HepG2 (cell line): ENCODE results near the gene TTC5. TPM values are rescaled to one million over a fixed set of nuclear protein-coding genes. Genes with fewer than 3 reads are reported as not detected.

Experiments used
- CEBPZ ChIP-seq: IDR thresholded peaks from 2 replicates; pipeline ENCODE4 v1.6.1; 2012; ENCODE audit warnings: low read length, improper control_type of control experiment
- IKZF4 ChIP-seq: sonication (generic); formaldehyde crosslinking; IDR thresholded peaks from 2 replicates; pipeline ENCODE4 v1.5.1; 2020; ENCODE audit warnings: borderline replicate concordance, mild to moderate bottlenecking, low read depth, missing genetic modification reagents; ENCODE audit errors: not compliant biosample characterization
- IRF2 ChIP-seq: IDR thresholded peaks from 2 replicates; pipeline ENCODE4 v1.6.1; 2018; ENCODE audit warnings: missing genetic modification reagents, missing compliant biosample characterization
- IRF9 ChIP-seq: sonication (generic); formaldehyde crosslinking; IDR thresholded peaks from 2 replicates; pipeline ENCODE4 v1.8.0; 2022; ENCODE audit warnings: missing genetic modification reagents, mild to moderate bottlenecking, borderline replicate concordance
- KAT7 ChIP-seq: IDR thresholded peaks from 2 replicates; pipeline ENCODE4 v1.6.1; 2018; ENCODE audit warnings: borderline replicate concordance, missing compliant biosample characterization
- SOX6 ChIP-seq, 2 experiments: fragments of 450-650 bp in 1 of 2; sonication (generic) in 1 of 2; formaldehyde crosslinking in 1 of 2; IDR thresholded peaks; 2 replicates each; pipeline versions ENCODE4 v1.4.0 to v1.6.1; 2017 to 2020; ENCODE audit warnings: antibody characterized with exemption in 1 of 2, mild to moderate bottlenecking in 1 of 2, missing genetic modification reagents in 1 of 2
- ZBTB10 ChIP-seq: sonication (generic); formaldehyde crosslinking; IDR thresholded peaks from 2 replicates; pipeline ENCODE4 v1.4.0; 2020; ENCODE audit warnings: missing genetic modification reagents, borderline replicate concordance
- ZKSCAN8 ChIP-seq: IDR thresholded peaks from 2 replicates; pipeline ENCODE4 v1.6.1; 2016; ENCODE audit warnings: borderline replicate concordance, missing genetic modification reagents, missing compliant biosample characterization
- ZNF563 ChIP-seq: sonication (generic); formaldehyde crosslinking; IDR thresholded peaks from 2 replicates; pipeline ENCODE4 v1.8.0; 2022; ENCODE audit warnings: mild to moderate bottlenecking, moderate library complexity, missing genetic modification reagents
- polyA plus RNA-seq, 8 experiments: library from polyadenylated mRNA; depleted of rRNA in 3 of 8; stranded (reverse) in 7 of 8; unstranded in 1 of 8; fragments of >200 nt; fragmentation: Illumina TruSeq in 4 of 8; extraction: Trizol in 4 of 8; gene quantifications; 2 replicates each; pipeline versions ENCODE4 v1.2.1 to v1.2.3, GENCODE V29; 2011 to 2016; ENCODE audit warnings: low read depth in 4 of 8, missing spikeins in 1 of 8, mixed read lengths in 1 of 8; ENCODE audit not compliant: insufficient read depth in 1 of 8
- total RNA-seq, 5 experiments: library from RNA; depleted of rRNA; stranded (reverse); fragments of >200 nt; fragmentation: Illumina TruSeq; extraction: Trizol; gene quantifications; 2 replicates each; pipeline ENCODE4 v1.2.3, GENCODE V29; 2016; ENCODE audit warnings: low read depth in 1 of 5
- TF ChIP-seq, protein P1 (sequence below): sonication (generic); formaldehyde crosslinking; IDR thresholded peaks from one replicate; pipeline ENCODE4 v1.5.1; 2020; ENCODE audit warnings: mild to moderate bottlenecking, missing genetic modification reagents; ENCODE audit errors: not compliant biosample characterization

TTC5 gene
- total and polyA plus RNA-seq, 2 of the 13 experiments (the other 11 are each of a cell fraction or from before 2014, with no cell fraction given) = 8.7 to 28.5 TPM

DNA sequence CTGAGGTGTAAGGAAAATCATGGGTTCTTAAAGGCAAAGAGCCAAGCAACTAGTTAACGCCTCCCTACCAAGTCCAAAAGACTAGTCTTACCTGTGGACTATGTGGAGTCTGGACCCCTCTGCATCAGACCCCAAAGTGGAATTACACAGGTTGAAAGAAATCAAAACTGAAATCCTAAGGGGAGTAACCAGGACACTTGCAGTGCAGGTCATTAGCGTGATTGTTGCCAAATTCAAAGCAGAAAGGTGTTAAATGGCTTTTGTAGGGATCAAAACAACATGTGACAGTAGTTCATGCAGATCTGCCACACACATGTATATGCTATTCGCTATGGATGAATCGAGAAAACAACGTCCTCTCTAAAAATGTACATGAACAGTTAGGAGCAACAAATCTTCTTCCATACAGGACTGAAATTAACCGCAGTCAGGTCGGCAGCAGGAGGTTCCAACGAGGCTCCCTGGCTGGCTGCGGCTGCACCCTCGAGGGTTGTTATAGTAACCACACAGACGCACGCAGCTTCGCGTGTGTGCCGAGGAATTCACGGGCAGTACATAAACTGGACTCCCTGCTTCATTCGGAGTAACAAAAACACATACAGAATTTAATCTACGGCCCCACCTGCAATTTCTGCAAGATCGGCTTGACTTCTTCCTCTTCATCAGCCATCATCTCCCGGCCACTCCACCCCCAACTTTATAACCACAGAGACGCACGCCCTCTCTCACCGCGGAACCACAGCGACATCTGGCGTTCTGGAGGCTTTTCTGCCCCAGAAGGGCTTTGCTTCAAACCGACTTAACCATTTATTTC, at the start of gene TTC5 (continued):
- TF ChIP-seq, protein P1, sequence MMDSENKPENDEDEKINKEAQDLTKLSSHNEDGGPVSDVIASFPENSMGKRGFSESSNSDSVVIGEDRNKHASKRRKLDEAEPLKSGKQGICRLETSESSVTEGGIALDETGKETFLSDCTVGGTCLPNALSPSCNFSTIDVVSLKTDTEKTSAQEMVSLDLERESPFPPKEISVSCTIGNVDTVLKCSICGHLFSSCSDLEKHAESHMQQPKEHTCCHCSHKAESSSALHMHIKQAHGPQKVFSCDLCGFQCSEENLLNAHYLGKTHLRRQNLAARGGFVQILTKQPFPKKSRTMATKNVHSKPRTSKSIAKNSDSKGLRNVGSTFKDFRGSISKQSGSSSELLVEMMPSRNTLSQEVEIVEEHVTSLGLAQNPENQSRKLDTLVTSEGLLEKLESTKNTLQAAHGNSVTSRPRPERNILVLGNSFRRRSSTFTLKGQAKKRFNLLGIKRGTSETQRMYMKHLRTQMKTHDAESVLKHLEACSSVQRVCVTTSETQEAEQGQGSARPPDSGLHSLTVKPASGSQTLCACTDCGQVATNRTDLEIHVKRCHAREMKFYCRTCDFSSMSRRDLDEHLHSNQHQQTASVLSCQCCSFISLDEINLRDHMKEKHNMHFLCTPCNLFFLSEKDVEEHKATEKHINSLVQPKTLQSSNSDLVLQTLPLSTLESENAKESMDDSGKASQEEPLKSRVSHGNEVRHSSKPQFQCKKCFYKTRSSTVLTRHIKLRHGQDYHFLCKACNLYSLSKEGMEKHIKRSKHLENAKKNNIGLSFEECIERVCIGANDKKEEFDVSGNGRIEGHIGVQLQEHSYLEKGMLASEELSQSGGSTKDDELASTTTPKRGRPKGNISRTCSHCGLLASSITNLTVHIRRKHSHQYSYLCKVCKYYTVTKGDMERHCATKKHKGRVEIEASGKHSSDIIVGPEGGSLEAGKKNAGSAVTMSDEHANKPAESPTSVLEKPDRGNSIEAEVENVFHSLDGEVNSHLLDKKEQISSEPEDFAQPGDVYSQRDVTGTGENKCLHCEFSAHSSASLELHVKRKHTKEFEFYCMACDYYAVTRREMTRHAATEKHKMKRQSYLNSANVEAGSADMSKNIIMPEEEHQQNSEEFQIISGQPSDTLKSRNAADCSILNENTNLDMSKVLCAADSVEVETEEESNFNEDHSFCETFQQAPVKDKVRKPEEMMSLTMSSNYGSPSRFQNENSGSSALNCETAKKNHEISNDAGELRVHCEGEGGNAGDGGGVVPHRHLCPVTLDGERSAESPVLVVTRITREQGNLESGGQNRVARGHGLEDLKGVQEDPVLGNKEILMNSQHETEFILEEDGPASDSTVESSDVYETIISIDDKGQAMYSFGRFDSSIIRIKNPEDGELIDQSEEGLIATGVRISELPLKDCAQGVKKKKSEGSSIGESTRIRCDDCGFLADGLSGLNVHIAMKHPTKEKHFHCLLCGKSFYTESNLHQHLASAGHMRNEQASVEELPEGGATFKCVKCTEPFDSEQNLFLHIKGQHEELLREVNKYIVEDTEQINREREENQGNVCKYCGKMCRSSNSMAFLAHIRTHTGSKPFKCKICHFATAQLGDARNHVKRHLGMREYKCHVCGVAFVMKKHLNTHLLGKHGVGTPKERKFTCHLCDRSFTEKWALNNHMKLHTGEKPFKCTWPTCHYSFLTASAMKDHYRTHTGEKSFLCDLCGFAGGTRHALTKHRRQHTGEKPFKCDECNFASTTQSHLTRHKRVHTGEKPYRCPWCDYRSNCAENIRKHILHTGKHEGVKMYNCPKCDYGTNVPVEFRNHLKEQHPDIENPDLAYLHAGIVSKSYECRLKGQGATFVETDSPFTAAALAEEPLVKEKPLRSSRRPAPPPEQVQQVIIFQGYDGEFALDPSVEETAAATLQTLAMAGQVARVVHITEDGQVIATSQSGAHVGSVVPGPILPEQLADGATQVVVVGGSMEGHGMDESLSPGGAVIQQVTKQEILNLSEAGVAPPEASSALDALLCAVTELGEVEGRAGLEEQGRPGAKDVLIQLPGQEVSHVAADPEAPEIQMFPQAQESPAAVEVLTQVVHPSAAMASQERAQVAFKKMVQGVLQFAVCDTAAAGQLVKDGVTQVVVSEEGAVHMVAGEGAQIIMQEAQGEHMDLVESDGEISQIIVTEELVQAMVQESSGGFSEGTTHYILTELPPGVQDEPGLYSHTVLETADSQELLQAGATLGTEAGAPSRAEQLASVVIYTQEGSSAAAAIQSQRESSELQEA = no peak
- no peak for TF ChIP-seq ZBTB10 (CRISPR knock-in tag)
- TF ChIP-seq ZNF563 (CRISPR knock-in tag) = no peak
- TF ChIP-seq IRF2 (CRISPR knock-in tag) = peak; percentile 94
- TF ChIP-seq IRF9 (CRISPR knock-in tag) = peak; percentile 60; the same call in 1 of the 2 replicates
- TF ChIP-seq IKZF4 (CRISPR knock-in tag) = no peak
- peak; percentile 77; the same call in 1 of the 2 replicates for TF ChIP-seq KAT7
- no peak for TF ChIP-seq CEBPZ
- no peak for TF ChIP-seq SOX6 (IDR thresholded peaks at IDR 0.05)
- peak; percentile 67; the same call in 1 of the 2 replicates for TF ChIP-seq SOX6 (CRISPR knock-in tag; IDR thresholded peaks at IDR 0.05)
- TF ChIP-seq ZKSCAN8 (CRISPR knock-in tag) = peak; percentile 31; the same call in 1 of the 2 replicates
